GM18505 (cell line): ENCODE results near the gene JAML.

Source experiments
- ATAC-seq: cut with Tn5 transposase; IDR thresholded peaks from one replicate; pipeline ENCODE4 v1.9.1; 2021; ENCODE audit not compliant: unreplicated experiment
- POLR2A ChIP-seq: IDR thresholded peaks from 4 replicates; pipeline ENCODE4 v1.6.1; 2011; ENCODE audit warnings: borderline replicate concordance; ENCODE audit not compliant: insufficient read depth, insufficient read length; ENCODE audit errors: extremely low read depth

The JAML gene

GRCh38 chr11:118153976-118154375 lies 70.8 kb downstream of the JAML start:
- no peak for TF ChIP-seq POLR2A
- no peak for ATAC-seq

DNA sequence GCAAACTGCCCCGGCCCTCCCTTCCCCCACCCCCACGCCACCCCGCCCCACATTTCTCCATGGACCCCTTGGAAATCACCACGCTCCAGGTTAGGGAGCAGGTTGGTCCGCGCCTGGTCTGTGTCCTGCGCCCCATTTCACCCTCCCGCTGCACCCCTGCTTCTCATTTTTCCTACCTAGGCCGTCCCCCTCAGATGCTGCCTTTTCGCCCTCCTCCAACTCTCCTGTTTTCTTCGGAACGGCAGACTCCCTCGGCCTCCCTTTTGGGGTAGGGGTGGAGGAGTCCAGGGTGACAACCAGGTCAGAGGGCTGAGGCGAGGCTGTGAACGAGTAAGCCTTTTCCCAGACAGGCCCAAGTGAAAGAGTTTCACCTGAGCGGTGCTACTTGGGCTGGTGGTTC lies 71.3 kb downstream of the JAML start:
- no peak for ATAC-seq
- no peak for TF ChIP-seq POLR2A

- TF ChIP-seq POLR2A: no peak
- ATAC-seq: no peak
Measured at GRCh38 chr11:118152552-118153471, 72.0 kb downstream of the JAML start, which contains the start of gene SCN4B. Gene SCN4B (minus strand): TSS chr11:118152823. CDS start chr11:118152673, 150 bp downstream.

DNA sequence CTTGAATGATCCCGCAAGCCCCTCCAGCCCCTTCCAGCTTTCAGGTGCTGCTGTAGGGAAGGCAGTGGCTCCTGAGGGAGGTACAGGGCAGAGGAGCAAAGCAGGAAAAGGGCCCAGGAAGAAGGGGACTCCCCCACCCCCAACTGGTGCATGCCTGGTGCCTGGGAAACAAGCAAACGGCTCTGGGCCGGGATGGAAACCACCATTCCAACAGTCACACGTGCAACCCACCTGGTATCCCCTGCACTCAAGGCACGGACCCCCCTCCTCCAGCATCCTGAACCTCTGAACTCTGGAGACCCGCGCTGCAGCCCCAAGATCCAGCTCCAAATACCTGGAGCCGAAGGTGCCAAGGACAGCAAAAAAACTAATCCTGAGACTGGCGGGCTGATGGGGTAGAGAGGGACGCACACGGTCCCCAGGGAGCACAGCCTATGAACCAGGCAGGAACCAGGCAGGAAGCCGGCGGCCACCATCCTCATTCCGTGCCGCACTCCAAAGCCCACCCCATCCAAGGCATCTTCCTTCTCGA lies 72.7 kb downstream of the JAML start:
- ATAC-seq: no peak
- TF ChIP-seq POLR2A: no peak

GRCh38 chr11:118151431-118151830 lies 73.4 kb downstream of the JAML start:
- no peak for ATAC-seq
- no peak for TF ChIP-seq POLR2A

DNA sequence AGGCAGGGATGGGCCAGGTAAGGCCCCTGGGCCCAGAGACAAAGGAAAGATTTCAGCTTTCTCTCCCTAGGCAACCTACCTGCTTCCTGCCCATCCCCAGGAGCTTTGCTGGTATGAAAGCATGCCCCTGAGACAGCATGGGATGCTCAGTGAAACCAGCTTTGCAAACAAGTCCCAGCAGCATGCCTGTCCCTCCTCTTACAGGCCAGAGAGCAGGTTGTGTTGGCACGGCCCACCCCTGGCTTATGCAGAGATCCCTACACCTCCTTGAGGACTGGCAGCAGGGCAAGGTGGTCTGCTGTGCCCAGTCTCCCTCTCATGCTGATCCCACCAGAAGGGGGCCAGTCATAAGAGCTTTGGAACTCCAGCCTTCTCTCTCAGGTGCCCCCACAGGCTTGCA lies 75.3 kb downstream of the JAML start:
- no peak for ATAC-seq
- TF ChIP-seq POLR2A: no peak

DNA sequence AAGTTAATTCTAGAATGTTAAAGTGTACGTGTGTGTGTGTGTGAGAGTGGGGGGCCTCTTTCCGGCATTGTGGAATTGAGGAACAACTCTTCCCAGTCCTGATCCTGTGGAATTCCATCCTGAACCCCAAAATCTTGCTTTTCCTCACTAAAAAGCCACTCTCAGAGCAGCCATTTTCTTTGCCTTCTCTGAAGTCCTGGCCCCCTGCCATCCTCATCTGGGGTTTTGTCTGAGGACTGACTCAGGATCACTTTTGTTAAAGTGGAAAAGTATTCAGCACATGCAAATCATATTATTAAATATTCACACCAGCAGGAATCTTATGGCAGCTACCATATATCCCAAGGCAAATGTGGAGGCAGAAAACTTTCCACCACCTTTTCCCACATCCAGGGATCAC lies 76.0 kb downstream of the JAML start:
- no peak for ATAC-seq
- no peak for TF ChIP-seq POLR2A

GRCh38 chr11:118148240-118148639 lies 76.6 kb downstream of the JAML start:
- no peak for TF ChIP-seq POLR2A
- ATAC-seq: no peak

GRCh38 chr11:118147502-118147901 lies 77.3 kb downstream of the JAML start:
- TF ChIP-seq POLR2A: no peak
- no peak for ATAC-seq

DNA sequence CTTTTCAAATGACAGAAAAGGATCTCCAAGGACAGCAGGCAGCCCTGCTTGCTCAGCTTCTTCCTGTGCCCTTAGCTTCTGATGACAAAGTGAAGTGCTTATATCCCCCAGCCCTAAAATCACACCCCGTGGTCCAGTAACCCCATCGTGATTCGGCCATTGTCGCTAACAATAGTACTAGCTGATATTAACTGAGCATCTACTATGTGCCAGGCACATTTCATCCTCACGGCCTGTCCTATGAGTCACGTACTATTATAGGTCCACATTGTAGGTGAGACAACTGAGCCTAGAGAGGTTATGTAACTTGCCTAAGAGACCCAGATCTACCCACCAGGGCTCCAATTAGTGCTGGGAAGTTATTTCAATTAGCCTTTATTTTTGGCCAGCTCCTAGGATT lies 78.3 kb downstream of the JAML start:
- TF ChIP-seq POLR2A: no peak
- ATAC-seq: no peak

DNA sequence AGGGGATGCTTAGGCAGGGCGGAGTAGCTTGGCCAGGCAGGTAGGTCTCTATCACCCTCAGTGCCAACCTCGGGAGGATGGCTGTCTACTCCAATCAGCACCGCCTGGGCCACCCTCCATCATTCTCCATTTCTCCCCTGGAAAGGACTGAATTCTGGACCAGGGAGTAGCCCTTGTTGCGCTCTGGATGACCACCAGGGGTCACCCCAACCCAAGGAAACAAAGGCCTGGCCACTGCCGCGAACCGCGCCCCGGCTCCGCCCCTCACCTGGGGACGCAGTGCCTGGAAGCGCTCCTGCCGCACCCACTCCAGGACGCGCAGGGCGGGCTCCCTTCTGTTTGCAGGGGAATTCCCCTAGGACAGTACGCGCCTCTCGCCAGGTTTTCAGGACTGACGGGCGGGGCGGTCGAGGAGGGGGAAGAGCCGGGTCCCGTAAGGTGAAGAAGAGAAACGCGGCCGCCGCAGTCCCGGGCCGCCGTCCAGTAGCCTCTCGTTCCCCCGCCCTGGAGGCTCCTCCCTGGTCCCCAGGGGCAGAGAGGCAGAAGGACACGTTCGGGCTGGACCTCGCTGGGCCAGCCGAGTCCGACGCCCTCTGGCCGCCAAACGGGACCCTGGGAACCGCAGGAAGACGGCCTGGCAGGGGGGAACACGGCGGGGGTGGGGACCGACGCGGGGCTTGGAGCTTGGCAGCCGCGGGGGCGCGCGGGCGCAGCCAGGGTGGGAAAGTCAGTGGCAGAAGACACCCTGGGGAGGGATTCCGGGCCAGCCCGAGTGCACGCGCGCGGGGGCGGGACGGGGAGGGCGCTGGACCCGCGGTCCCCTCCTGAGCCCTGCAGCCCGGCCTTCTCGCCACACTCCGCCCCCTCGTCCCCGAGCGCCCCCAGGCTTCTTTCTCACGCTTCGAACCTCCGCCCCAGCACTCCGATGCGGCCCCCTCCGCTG lies 79.3 kb downstream of the JAML start:
- ATAC-seq: no peak
- TF ChIP-seq POLR2A: no peak

- ATAC-seq: no peak
- TF ChIP-seq POLR2A: no peak
Measured at GRCh38 chr11:118144301-118145268, 80.2 kb downstream of the JAML start.
